Osteocyte (in vitro differentiated cells): ENCODE results near the gene SRD5A3. TPM values are rescaled to one million over a fixed set of nuclear protein-coding genes. Genes with fewer than 3 reads are reported as not detected.

Experiments used
- DNase-seq: peaks from one replicate; pipeline ENCODE4 v3.0.0; 2021; ENCODE audit warnings: mixed read lengths; ENCODE audit not compliant: unreplicated experiment; ENCODE audit errors: extremely low spot score
- H3K27ac Mint-ChIP-seq: one replicate; pipeline ENCODE4 v1.8.0; 2021; ENCODE audit warnings: mild to moderate bottlenecking, mixed read lengths; ENCODE audit not compliant: unreplicated experiment
- H3K27me3 Mint-ChIP-seq: one replicate; pipeline ENCODE4 v1.8.0; 2021; ENCODE audit warnings: mixed read lengths; ENCODE audit not compliant: unreplicated experiment
- H3K36me3 Mint-ChIP-seq: one replicate; pipeline ENCODE4 v1.8.0; 2021; ENCODE audit warnings: mixed read lengths; ENCODE audit not compliant: unreplicated experiment
- H3K4me1 Mint-ChIP-seq: one replicate; pipeline ENCODE4 v1.8.0; 2021; ENCODE audit warnings: mixed read lengths; ENCODE audit not compliant: unreplicated experiment
- H3K4me3 Mint-ChIP-seq: one replicate; pipeline ENCODE4 v1.8.0; 2021; ENCODE audit warnings: mild to moderate bottlenecking, moderate library complexity, mixed read lengths; ENCODE audit not compliant: unreplicated experiment
- H3K9me3 Mint-ChIP-seq: one replicate; pipeline ENCODE4 v1.8.0; 2021; ENCODE audit warnings: mixed read lengths; ENCODE audit not compliant: unreplicated experiment
- CTCF ChIP-seq: fragments of 200-600 bp; sonication (generic); IDR thresholded peaks from 2 replicates; pipeline ENCODE4 v1.5.0; 2021; ENCODE audit warnings: antibody characterized with exemption, mild to moderate bottlenecking, moderate library complexity
- total RNA-seq: library from RNA; stranded (reverse); gene quantifications from 2 replicates; pipeline ENCODE4 v1.2.1, GENCODE V29; 2021

The SRD5A3 gene
- total RNA-seq, 1 donor from 2014 or later, result 19.8 TPM

- Mint-ChIP-seq H3K4me1 (no peaks in the 10 kb centered on the region), H3K4me3 (no peak overlapping the region), H3K27me3 (peaks cover 16% of the 10 kb centered on the region), H3K36me3 (no peaks in the 10 kb centered on the region), H3K27ac (no peak overlapping the region), H3K9me3 (no peaks in the 10 kb centered on the region)
- no peak for DNase-seq
- TF ChIP-seq CTCF, result no peak
Measured at GRCh38 chr4:55311792-55312488, 34.1 kb upstream of the SRD5A3 start.

GRCh38 chr4:55312489-55313101, 33.4 kb upstream of the SRD5A3 start:
- no peaks in the 10 kb centered on the region for H3K4me1 Mint-ChIP-seq
- H3K27ac Mint-ChIP-seq, result no peak overlapping the region
- no peak overlapping the region for H3K4me3 Mint-ChIP-seq
- no peaks in the 10 kb centered on the region for H3K36me3 Mint-ChIP-seq
- DNase-seq, result no peak
- peak; percentile 69 for TF ChIP-seq CTCF
- no peaks in the 10 kb centered on the region for H3K9me3 Mint-ChIP-seq
- peaks cover 23% of the 10 kb centered on the region for H3K27me3 Mint-ChIP-seq

GRCh38 chr4:55314141-55314820, 31.8 kb upstream of the SRD5A3 start:
- no peak for TF ChIP-seq CTCF
- H3K27me3 Mint-ChIP-seq, result peaks cover 38% of the 10 kb centered on the region
- H3K27ac Mint-ChIP-seq, result no peak overlapping the region
- no peaks in the 10 kb centered on the region for H3K36me3 Mint-ChIP-seq
- DNase-seq, result no peak
- H3K4me1 Mint-ChIP-seq, result no peaks in the 10 kb centered on the region
- H3K4me3 Mint-ChIP-seq, result no peak overlapping the region
- H3K9me3 Mint-ChIP-seq, result no peaks in the 10 kb centered on the region

GRCh38 chr4:55318175-55319129, 27.6 kb upstream of the SRD5A3 start:
- no peak for DNase-seq
- H3K27me3 Mint-ChIP-seq, result peaks cover 60% of the 10 kb centered on the region
- no peak overlapping the region for H3K27ac Mint-ChIP-seq

More at GRCh38 chr4:55318175-55319129, 27.6 kb upstream of the SRD5A3 start:
- H3K4me1 Mint-ChIP-seq, result no peaks in the 10 kb centered on the region
- no peaks in the 10 kb centered on the region for H3K9me3 Mint-ChIP-seq
- no peak for TF ChIP-seq CTCF
- no peaks in the 10 kb centered on the region for H3K36me3 Mint-ChIP-seq
- H3K4me3 Mint-ChIP-seq, result no peak overlapping the region
